Measurements from ENCODE around the gene NXPE3.

The NXPE3 gene

GRCh38 chr3:101865751-101866509 is 86.9 kb downstream of the NXPE3 start:
- Histone ChIP-seq H3K27me3 (ENCODE audit: insufficient read depth, low read length, poor library complexity, severe bottlenecking) (no peaks in the 10 kb centered on the region), H3K4me3 (ENCODE audit: low read length, poor library complexity, severe bottlenecking) (no peak overlapping the region), H3K4me1 (ENCODE audit: insufficient read depth, low read length, poor library complexity, severe bottlenecking) (peaks cover 6% of the 10 kb centered on the region), H3K36me3 (ENCODE audit: insufficient read depth, low read length) (peaks cover 5% of the 10 kb centered on the region; the same call in 1 of the 2 replicates), H3F3A (ENCODE audit: low read depth) (no peaks in the 10 kb centered on the region), H3K79me2 (ENCODE audit: insufficient read depth, low read length) (no peaks in the 10 kb centered on the region), H3K9me2 (replicated peaks; ENCODE audit: low read depth, low read length) (no peaks in the 10 kb centered on the region), H3K4me2 (ENCODE audit: low read depth, low read length, poor library complexity, severe bottlenecking) (no peak overlapping the region), H3K9ac (ENCODE audit: low read depth, low read length, poor library complexity, severe bottlenecking) (no peak overlapping the region), H4K20me1 (ENCODE audit: insufficient read depth, low read length, poor library complexity, severe bottlenecking) (no peaks in the 10 kb centered on the region), H3K9me3 (ENCODE audit: insufficient read depth, low read depth, low read length) (no peaks in the 10 kb centered on the region), H2AFZ (ENCODE audit: low read length) (no peak overlapping the region)
- TF ChIP-seq CTCF (conservative IDR thresholded peaks at IDR 0.05; ENCODE audit: low read length) (no peak), EZH2phosphoT487 (IDR thresholded peaks at IDR 0.05; ENCODE audit: borderline replicate concordance) (no peak)

GRCh38 chr3:101867511-101867910 is 88.5 kb downstream of the NXPE3 start:
- H4K20me1 ChIP-seq (ENCODE audit: insufficient read depth, low read length, poor library complexity, severe bottlenecking), result no peaks in the 10 kb centered on the region
- no peaks in the 10 kb centered on the region for H3K9me3 ChIP-seq (ENCODE audit: insufficient read depth, low read depth, low read length)
- no peaks in the 10 kb centered on the region for H3K9me2 ChIP-seq (replicated peaks; ENCODE audit: low read depth, low read length)
- H3K27me3 ChIP-seq (ENCODE audit: insufficient read depth, low read length, poor library complexity, severe bottlenecking), result no peaks in the 10 kb centered on the region
- H3K4me1 ChIP-seq (ENCODE audit: insufficient read depth, low read length, poor library complexity, severe bottlenecking), result peaks cover 6% of the 10 kb centered on the region
- TF ChIP-seq EZH2phosphoT487 (IDR thresholded peaks at IDR 0.05; ENCODE audit: borderline replicate concordance) (no peak), CTCF (conservative IDR thresholded peaks at IDR 0.05; ENCODE audit: low read length) (no peak)
- H3K9ac ChIP-seq (ENCODE audit: low read depth, low read length, poor library complexity, severe bottlenecking), result no peak overlapping the region
- H3K79me2 ChIP-seq (ENCODE audit: insufficient read depth, low read length), result no peaks in the 10 kb centered on the region
- no peak overlapping the region for H2AFZ ChIP-seq (ENCODE audit: low read length)
- H3F3A ChIP-seq (ENCODE audit: low read depth), result no peaks in the 10 kb centered on the region
- no peak overlapping the region for H3K4me2 ChIP-seq (ENCODE audit: low read depth, low read length, poor library complexity, severe bottlenecking)
- H3K36me3 ChIP-seq (ENCODE audit: insufficient read depth, low read length), result no peaks in the 10 kb centered on the region; the same call in 1 of the 2 replicates
- no peak overlapping the region for H3K4me3 ChIP-seq (ENCODE audit: low read length, poor library complexity, severe bottlenecking)

- Histone ChIP-seq H3K4me3 (ENCODE audit: low read length, poor library complexity, severe bottlenecking) (no peak overlapping the region), H3K36me3 (ENCODE audit: insufficient read depth, low read length) (no peaks in the 10 kb centered on the region), H3K4me1 (ENCODE audit: insufficient read depth, low read length, poor library complexity, severe bottlenecking) (peaks cover 6% of the 10 kb centered on the region), H2AFZ (ENCODE audit: low read length) (no peak overlapping the region), H3K79me2 (ENCODE audit: insufficient read depth, low read length) (no peaks in the 10 kb centered on the region), H3K4me2 (ENCODE audit: low read depth, low read length, poor library complexity, severe bottlenecking) (no peak overlapping the region), H3K9me3 (ENCODE audit: insufficient read depth, low read depth, low read length) (no peaks in the 10 kb centered on the region), H4K20me1 (ENCODE audit: insufficient read depth, low read length, poor library complexity, severe bottlenecking) (no peaks in the 10 kb centered on the region), H3K27me3 (ENCODE audit: insufficient read depth, low read length, poor library complexity, severe bottlenecking) (no peaks in the 10 kb centered on the region), H3K9me2 (replicated peaks; ENCODE audit: low read depth, low read length) (no peaks in the 10 kb centered on the region), H3K9ac (ENCODE audit: low read depth, low read length, poor library complexity, severe bottlenecking) (no peak overlapping the region), H3F3A (ENCODE audit: low read depth) (no peaks in the 10 kb centered on the region)
- TF ChIP-seq CTCF (conservative IDR thresholded peaks at IDR 0.05; ENCODE audit: low read length), result no peak
- no peak for TF ChIP-seq EZH2phosphoT487 (IDR thresholded peaks at IDR 0.05; ENCODE audit: borderline replicate concordance)
Observed at GRCh38 chr3:101867996-101868395, 89.0 kb downstream of the NXPE3 start.

Data from Loucy (cell line).